ENCODE data around the gene RNF207. TPM values are rescaled to one million over a fixed set of nuclear protein-coding genes. Genes with fewer than 3 reads are reported as not detected.

RNF207 gene
- total RNA-seq, 3 donors from 2014 or later, result 2.7 to 32.4 (median 29.9) TPM

DNA sequence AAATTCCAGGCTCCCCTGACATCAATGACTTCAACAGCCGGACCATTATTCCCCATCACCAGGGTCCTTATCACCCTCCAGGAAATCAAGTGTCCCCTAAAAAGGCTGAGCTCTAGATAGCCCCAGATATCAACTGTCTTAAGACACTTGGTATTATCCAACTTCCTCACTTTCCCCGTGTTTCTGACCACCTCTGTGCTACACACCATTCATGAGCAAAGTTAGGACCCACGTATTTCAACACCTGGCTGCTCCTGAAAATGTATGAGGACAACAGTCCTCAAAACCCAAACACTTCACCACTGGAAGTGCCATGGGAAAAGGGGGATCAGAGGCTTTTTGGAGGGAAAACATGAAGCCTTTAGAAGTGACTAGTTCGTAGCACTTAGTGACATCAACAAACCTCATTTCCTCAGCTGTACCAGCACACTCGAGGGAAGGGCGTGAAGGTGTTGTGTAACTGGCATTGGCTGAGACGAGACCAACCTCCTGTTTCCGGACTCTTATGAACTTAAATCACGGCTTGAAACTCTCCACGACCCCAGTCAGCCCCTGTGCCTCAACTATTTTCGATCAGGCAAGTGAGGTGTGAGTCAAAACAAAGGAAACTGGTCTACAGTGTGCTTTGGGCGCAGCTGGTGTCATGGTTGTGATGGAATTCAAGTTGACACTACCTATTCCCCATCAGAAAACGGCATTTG is 21.7 kb upstream of the RNF207 start:
- H3K27ac ChIP-seq, result no peak overlapping the region
- H3K9me3 ChIP-seq, result no peaks in the 10 kb centered on the region
- H3K27me3 ChIP-seq, result peaks cover under 1 to 15% of the 10 kb centered on the region in 2 donors
- intact Hi-C loops (cut with DNase I; ENCODE audit: low total_unique reads), result no loop called here
- no peak overlapping the region for H3K4me3 ChIP-seq
- no peaks in the 10 kb centered on the region for H3K36me3 ChIP-seq
- TF ChIP-seq, protein P1, sequence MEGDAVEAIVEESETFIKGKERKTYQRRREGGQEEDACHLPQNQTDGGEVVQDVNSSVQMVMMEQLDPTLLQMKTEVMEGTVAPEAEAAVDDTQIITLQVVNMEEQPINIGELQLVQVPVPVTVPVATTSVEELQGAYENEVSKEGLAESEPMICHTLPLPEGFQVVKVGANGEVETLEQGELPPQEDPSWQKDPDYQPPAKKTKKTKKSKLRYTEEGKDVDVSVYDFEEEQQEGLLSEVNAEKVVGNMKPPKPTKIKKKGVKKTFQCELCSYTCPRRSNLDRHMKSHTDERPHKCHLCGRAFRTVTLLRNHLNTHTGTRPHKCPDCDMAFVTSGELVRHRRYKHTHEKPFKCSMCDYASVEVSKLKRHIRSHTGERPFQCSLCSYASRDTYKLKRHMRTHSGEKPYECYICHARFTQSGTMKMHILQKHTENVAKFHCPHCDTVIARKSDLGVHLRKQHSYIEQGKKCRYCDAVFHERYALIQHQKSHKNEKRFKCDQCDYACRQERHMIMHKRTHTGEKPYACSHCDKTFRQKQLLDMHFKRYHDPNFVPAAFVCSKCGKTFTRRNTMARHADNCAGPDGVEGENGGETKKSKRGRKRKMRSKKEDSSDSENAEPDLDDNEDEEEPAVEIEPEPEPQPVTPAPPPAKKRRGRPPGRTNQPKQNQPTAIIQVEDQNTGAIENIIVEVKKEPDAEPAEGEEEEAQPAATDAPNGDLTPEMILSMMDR (IDR thresholded peaks at IDR 0.05), result no peak
- no peak for TF ChIP-seq POLR2AphosphoS5 (IDR thresholded peaks at IDR 0.05)
- no peak for TF ChIP-seq POLR2A (IDR thresholded peaks at IDR 0.05)
- no peak for DNase-seq (ENCODE audit: low spot score in 2 of 2)
- peaks cover 3 to 6% of the 10 kb centered on the region in 2 donors for H3K4me1 ChIP-seq

DNA sequence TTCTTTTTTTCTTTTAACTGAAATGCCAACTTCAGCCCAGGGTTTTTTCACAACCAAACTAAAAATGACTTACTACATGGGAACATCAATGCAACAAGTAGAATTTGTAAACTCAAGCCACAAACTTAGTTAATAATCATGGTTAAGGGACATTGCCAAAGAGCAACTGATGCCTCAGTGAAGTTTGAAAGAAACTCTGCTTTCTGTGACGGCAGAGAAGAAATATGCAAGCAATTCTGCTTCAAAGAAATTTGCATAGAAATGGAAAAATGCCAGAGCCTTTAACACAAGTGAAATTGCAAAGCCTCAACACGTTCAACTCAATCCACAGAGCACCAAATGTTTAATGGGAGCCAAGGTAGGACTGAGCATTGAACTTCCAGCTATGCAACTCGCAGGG is 20.8 kb upstream of the RNF207 start:
- Histone ChIP-seq H3K36me3 (no peaks in the 10 kb centered on the region), H3K4me1 (peaks cover 0 to 6% of the 10 kb centered on the region in 2 donors), H3K9me3 (no peaks in the 10 kb centered on the region), H3K4me3 (no peak overlapping the region), H3K27ac (no peak overlapping the region), H3K27me3 (peaks cover 0 to 10% of the 10 kb centered on the region in 2 donors)
- no peak for TF ChIP-seq POLR2A (IDR thresholded peaks at IDR 0.05)
- TF ChIP-seq, protein P1 (IDR thresholded peaks at IDR 0.05), result no peak
- no peak for TF ChIP-seq POLR2AphosphoS5 (IDR thresholded peaks at IDR 0.05)
- DNase-seq (ENCODE audit: low spot score in 2 of 2), result no peak
- intact Hi-C loops (cut with DNase I; ENCODE audit: low total_unique reads), result no loop called here

DNA sequence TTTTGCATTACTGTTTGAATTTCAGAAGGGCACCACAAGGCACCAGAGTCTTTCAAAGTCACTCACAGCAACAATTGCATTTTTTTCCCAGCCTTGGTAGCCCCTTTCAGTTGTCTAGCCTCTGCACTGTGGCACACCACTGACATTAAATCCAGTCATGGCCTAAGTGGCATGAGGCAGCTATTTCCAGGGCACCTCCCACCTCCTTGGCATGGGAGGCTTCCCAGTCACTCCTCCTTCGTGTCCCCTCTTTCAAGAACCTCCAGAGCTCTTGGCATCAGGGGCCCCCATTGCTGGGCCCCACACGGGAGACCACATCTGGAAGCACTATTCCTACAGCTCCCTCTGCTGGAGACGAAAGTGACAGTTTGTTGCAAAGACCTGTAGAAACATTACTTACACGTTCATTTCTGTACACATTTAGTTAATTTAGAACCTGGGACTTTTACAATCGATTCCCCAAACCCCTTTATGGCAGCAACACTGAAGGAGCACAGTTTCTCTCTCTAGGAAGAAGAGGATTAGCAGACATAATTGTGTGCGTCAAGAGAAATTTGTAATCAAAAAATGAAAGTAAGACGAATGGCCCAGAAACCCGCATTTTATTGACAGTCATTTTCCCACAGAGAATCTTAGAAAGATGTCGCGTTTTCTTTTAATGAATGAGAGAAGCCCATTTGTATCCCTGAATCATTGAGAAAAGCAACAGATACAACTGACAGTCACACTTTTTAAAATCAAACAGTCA is 20.1 kb upstream of the RNF207 start:
- no peak for DNase-seq (ENCODE audit: low spot score in 2 of 2)
- Histone ChIP-seq H3K4me3 (no peak overlapping the region), H3K9me3 (no peaks in the 10 kb centered on the region), H3K4me1 (peaks cover 0 to 4% of the 10 kb centered on the region in 2 donors), H3K27me3 (peaks cover 0 to 3% of the 10 kb centered on the region in 2 donors), H3K27ac (no peak overlapping the region), H3K36me3 (no peaks in the 10 kb centered on the region)
- intact Hi-C loops (cut with DNase I; ENCODE audit: low total_unique reads), result no loop called here
- TF ChIP-seq, protein P1 (IDR thresholded peaks at IDR 0.05), result no peak
- TF ChIP-seq POLR2AphosphoS5 (IDR thresholded peaks at IDR 0.05) (no peak), POLR2A (IDR thresholded peaks at IDR 0.05) (no peak)

DNA sequence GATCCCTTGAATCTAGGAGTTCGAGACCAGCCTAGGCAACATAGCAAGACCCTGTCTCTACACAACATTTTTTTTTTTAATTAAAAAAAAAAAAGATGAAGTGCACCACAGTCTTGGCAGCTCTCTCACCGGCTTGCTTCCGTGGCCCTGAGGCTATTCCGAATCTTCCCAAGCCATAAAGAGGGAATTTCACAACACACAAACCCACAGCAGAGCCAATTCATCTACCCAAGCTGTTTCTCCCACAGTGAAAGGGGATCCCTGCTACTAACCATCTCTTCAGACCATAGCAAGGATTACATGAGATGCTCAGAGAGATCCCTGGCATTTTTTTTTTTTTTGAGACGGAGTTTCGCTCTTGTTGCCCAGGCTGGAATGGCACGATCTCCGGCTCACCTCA is 17.5 kb upstream of the RNF207 start:
- Histone ChIP-seq H3K9me3 (no peaks in the 10 kb centered on the region), H3K4me3 (no peak overlapping the region), H3K27me3 (no peaks in the 10 kb centered on the region), H3K27ac (no peak overlapping the region), H3K36me3 (no peaks in the 10 kb centered on the region), H3K4me1 (no peaks in the 10 kb centered on the region)
- no peak for DNase-seq (ENCODE audit: low spot score in 2 of 2)
- TF ChIP-seq, protein P1 (IDR thresholded peaks at IDR 0.05), result no peak
- TF ChIP-seq POLR2A (IDR thresholded peaks at IDR 0.05) (no peak), POLR2AphosphoS5 (IDR thresholded peaks at IDR 0.05) (no peak)
- intact Hi-C loops (cut with DNase I; ENCODE audit: low total_unique reads), result no loop called here

DNA sequence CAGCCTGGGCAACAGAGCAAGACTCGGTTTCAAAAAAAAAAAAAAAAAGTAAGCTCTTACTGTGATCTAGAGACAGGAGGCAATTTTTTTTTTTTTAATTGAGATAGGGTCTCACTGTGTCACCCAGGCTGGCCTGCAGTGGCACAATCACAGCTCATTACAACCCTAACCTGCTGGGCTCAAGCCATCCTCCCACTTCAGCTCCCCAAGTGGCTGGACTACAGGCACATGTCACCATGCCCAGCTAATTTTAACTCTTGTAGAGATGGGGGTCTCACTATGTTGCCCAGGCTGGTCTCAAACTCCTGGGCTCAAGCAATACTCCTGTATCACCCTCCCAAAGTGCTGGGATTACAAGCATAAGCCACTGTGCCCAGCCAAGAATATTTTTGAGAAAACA is 14.0 kb upstream of the RNF207 start:
- intact Hi-C loops (cut with DNase I; ENCODE audit: low total_unique reads), result no loop called here
- no peaks in the 10 kb centered on the region for H3K27me3 ChIP-seq
- H3K9me3 ChIP-seq, result no peaks in the 10 kb centered on the region
- TF ChIP-seq POLR2A (IDR thresholded peaks at IDR 0.05), result no peak
- TF ChIP-seq, protein P1 (IDR thresholded peaks at IDR 0.05), result no peak
- no peak for TF ChIP-seq POLR2AphosphoS5 (IDR thresholded peaks at IDR 0.05)
- no peak for DNase-seq (ENCODE audit: low spot score in 2 of 2)
- no peaks in the 10 kb centered on the region for H3K36me3 ChIP-seq
- H3K4me3 ChIP-seq, result no peak overlapping the region
- H3K27ac ChIP-seq, result no peak overlapping the region
- H3K4me1 ChIP-seq, result no peaks in the 10 kb centered on the region
